ENCODE data around the gene TMEM132A. TPM values are rescaled to one million over a fixed set of nuclear protein-coding genes. Genes with fewer than 3 reads are reported as not detected.
A peak's percentile ranks its signal among the peaks of the same experiment; 100 is the strongest.

The TMEM132A gene
- total and polyA plus RNA-seq, 9 donors, result 28.9 to 59.2 (median 42.1) TPM

DNA sequence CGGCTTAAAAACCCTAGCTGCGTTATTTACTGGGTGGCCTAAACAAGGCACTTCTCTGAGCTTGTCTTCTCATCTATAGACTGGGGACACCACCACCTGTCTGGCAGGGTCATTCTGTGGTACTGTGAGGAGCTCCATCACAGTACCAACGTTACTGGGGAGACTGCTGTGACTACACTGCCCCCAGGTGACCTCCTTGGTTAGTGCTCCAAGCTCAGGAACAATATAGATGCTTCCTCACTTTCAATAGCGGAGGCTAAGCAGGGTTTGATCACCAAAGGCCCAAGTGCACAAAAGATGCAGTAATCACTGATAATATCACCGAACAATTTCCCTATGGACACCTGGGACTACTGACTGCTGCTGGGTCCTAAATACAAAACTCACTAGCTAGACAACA, 36.7 kb upstream of the TMEM132A start:
- H3K27ac ChIP-seq (ENCODE audit: low read length), result no peak overlapping the region
- peaks cover 34% of the 10 kb centered on the region for H3K36me3 ChIP-seq (ENCODE audit: control insufficient read depth, insufficient read depth, low read length)
- no peaks in the 10 kb centered on the region for H3K9me3 ChIP-seq (replicated peaks; ENCODE audit: control insufficient read depth, low read depth, low read length)
- H3K27me3 ChIP-seq (ENCODE audit: control insufficient read depth, insufficient read depth, low read length), result no peaks in the 10 kb centered on the region
- peak; percentile 54 for DNase-seq
- no peak overlapping the region for H3K4me3 ChIP-seq (ENCODE audit: low read length)
- WGBS (ENCODE audit: insufficient coverage), result 55% methylated on average over 5 of the region's 5 CpGs
- no peaks in the 10 kb centered on the region for H3K4me1 ChIP-seq (ENCODE audit: control insufficient read depth, insufficient read depth, low read length)

DNA sequence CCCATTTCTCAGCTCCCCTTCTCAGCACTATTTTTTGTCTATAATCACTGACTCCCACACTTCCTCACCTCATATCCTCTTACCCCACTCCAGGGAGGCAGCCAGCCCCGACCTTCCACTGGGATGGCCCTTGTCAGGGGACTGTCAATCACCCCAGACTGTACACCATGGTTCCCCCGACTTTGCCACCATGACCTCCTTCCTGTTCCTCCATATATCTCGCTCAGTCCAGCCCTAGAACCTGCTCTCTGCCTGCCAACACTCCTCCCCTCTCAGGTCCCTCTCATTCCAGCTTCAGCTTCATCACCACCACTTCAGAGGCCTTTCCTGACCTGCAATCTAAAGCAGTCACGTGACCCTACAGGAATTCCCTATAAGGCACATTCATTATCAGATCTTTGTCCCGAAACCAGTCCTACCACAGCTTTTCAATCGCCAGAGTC, 34.4 kb upstream of the TMEM132A start:
- Histone ChIP-seq H3K27ac (ENCODE audit: low read length) (no peak overlapping the region), H3K9me3 (replicated peaks; ENCODE audit: control insufficient read depth, low read depth, low read length) (no peaks in the 10 kb centered on the region), H3K36me3 (ENCODE audit: control insufficient read depth, insufficient read depth, low read length) (peaks cover 54% of the 10 kb centered on the region), H3K4me3 (ENCODE audit: low read length) (no peak overlapping the region), H3K4me1 (ENCODE audit: control insufficient read depth, insufficient read depth, low read length) (no peaks in the 10 kb centered on the region), H3K27me3 (ENCODE audit: control insufficient read depth, insufficient read depth, low read length) (no peaks in the 10 kb centered on the region)
- WGBS (ENCODE audit: insufficient coverage), result 72% methylated on average over 6 of the region's 6 CpGs
- no peak for DNase-seq

DNA sequence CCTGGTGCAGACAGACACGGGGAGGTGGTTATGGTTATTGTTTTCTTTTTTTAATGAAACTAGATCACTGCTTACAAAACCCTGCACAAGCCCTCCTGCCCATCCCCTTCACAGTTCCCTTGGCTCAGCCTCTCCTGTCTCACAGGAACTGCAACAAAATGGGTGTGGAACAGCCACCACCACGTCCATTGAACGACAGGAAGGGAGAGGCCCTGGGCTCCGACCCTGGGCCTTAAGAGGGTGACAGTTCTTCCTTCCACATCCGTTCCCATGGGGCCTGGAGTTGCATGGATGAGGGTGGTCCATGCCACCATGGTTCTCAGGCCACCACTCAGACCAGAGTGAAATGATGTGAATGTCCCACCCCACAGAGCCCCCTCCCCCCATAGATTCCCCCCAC, 33.6 kb upstream of the TMEM132A start:
- Histone ChIP-seq H3K27ac (ENCODE audit: low read length) (no peak overlapping the region), H3K9me3 (replicated peaks; ENCODE audit: control insufficient read depth, low read depth, low read length) (no peaks in the 10 kb centered on the region), H3K27me3 (ENCODE audit: control insufficient read depth, insufficient read depth, low read length) (no peaks in the 10 kb centered on the region), H3K36me3 (ENCODE audit: control insufficient read depth, insufficient read depth, low read length) (peaks cover 61% of the 10 kb centered on the region), H3K4me3 (ENCODE audit: low read length) (no peak overlapping the region), H3K4me1 (ENCODE audit: control insufficient read depth, insufficient read depth, low read length) (no peaks in the 10 kb centered on the region)
- WGBS (ENCODE audit: insufficient coverage), result 50% methylated on average over 2 of the region's 5 CpGs
- DNase-seq, result no peak

GRCh38 chr11:60891103-60891741, 33.0 kb upstream of the TMEM132A start:
- peaks cover 66% of the 10 kb centered on the region for H3K36me3 ChIP-seq (ENCODE audit: control insufficient read depth, insufficient read depth, low read length)
- no peak overlapping the region for H3K27ac ChIP-seq (ENCODE audit: low read length)

DNA sequence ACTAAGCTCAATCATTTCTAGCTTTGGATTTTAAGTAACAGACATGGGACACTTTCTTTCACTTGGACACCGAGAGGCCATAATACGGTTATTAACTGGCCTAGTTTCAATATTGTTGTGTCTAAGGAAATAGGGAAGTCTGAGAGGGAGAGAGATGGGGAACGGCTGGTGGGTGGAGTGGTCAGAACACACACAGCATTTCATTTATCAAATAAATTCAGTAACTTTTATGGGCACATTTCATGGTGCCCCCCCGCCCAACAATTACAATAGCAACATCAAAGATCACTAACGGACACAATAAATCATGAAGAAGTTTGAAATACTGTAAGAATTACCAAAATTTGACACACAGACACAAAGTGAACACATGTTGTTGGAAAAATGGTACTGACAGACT, 28.6 kb upstream of the TMEM132A start:
- no CpG with 5 or more reads among the region's 5 CpGs for WGBS (ENCODE audit: insufficient coverage)
- peaks cover 84% of the 10 kb centered on the region for H3K36me3 ChIP-seq (ENCODE audit: control insufficient read depth, insufficient read depth, low read length)
- H3K9me3 ChIP-seq (replicated peaks; ENCODE audit: control insufficient read depth, low read depth, low read length), result no peaks in the 10 kb centered on the region
- DNase-seq, result no peak
- no peaks in the 10 kb centered on the region for H3K4me1 ChIP-seq (ENCODE audit: control insufficient read depth, insufficient read depth, low read length)
- H3K27me3 ChIP-seq (ENCODE audit: control insufficient read depth, insufficient read depth, low read length), result no peaks in the 10 kb centered on the region
- H3K27ac ChIP-seq (ENCODE audit: low read length), result no peak overlapping the region
- no peak overlapping the region for H3K4me3 ChIP-seq (ENCODE audit: low read length)

More at GRCh38 chr11:60891103-60891741, 33.0 kb upstream of the TMEM132A start:
- Histone ChIP-seq H3K4me1 (ENCODE audit: control insufficient read depth, insufficient read depth, low read length) (no peaks in the 10 kb centered on the region), H3K9me3 (replicated peaks; ENCODE audit: control insufficient read depth, low read depth, low read length) (no peaks in the 10 kb centered on the region), H3K27me3 (ENCODE audit: control insufficient read depth, insufficient read depth, low read length) (no peaks in the 10 kb centered on the region), H3K4me3 (ENCODE audit: low read length) (no peak overlapping the region)
- no peak for DNase-seq
- 77% methylated on average over 3 of the region's 7 CpGs for WGBS (ENCODE audit: insufficient coverage)

- no peak overlapping the region for H3K4me3 ChIP-seq (ENCODE audit: low read length)
- 89% methylated on average over 2 of the region's 4 CpGs for WGBS (ENCODE audit: insufficient coverage)
- no peaks in the 10 kb centered on the region for H3K4me1 ChIP-seq (ENCODE audit: control insufficient read depth, insufficient read depth, low read length)
- no peaks in the 10 kb centered on the region for H3K27me3 ChIP-seq (ENCODE audit: control insufficient read depth, insufficient read depth, low read length)
- H3K27ac ChIP-seq (ENCODE audit: low read length), result no peak overlapping the region
- H3K9me3 ChIP-seq (replicated peaks; ENCODE audit: control insufficient read depth, low read depth, low read length), result no peaks in the 10 kb centered on the region
- H3K36me3 ChIP-seq (ENCODE audit: control insufficient read depth, insufficient read depth, low read length), result peaks cover 89% of the 10 kb centered on the region
- no peak for DNase-seq
These were observed 26.8 kb upstream of the TMEM132A start for GRCh38 chr11:60897496-60897895.

GRCh38 chr11:60899046-60899936, 25.0 kb upstream of the TMEM132A start:
- Histone ChIP-seq H3K36me3 (ENCODE audit: control insufficient read depth, insufficient read depth, low read length) (peaks cover 88% of the 10 kb centered on the region), H3K27ac (ENCODE audit: low read length) (no peak overlapping the region), H3K4me3 (ENCODE audit: low read length) (no peak overlapping the region), H3K27me3 (ENCODE audit: control insufficient read depth, insufficient read depth, low read length) (no peaks in the 10 kb centered on the region), H3K9me3 (replicated peaks; ENCODE audit: control insufficient read depth, low read depth, low read length) (no peaks in the 10 kb centered on the region), H3K4me1 (ENCODE audit: control insufficient read depth, insufficient read depth, low read length) (no peaks in the 10 kb centered on the region)
- DNase-seq, result peak; percentile 75
- 81% methylated on average over 7 of the region's 12 CpGs for WGBS (ENCODE audit: insufficient coverage)

DNA sequence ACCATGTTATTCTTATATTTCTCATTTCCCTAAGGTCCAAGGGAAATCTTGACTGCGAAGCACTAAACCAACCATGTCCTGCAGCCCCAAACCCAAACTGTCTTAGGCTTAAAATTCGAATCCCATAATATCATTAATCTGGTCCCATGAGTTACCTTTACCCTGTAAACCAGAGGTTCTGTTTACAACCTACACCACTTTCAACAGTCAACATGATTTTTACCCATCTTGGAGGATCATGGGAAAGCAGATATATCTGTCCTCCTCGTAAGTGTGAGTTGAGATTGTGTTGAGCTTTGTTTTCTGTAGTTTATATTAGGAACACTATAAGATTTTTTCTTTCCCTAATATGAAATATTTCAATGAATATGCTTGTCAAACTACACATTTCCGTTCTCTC, 24.3 kb upstream of the TMEM132A start:
- H3K27me3 ChIP-seq (ENCODE audit: control insufficient read depth, insufficient read depth, low read length), result no peaks in the 10 kb centered on the region
- no peak for DNase-seq
- peaks cover 4% of the 10 kb centered on the region for H3K4me1 ChIP-seq (ENCODE audit: control insufficient read depth, insufficient read depth, low read length)
- no peak overlapping the region for H3K4me3 ChIP-seq (ENCODE audit: low read length)
- H3K27ac ChIP-seq (ENCODE audit: low read length), result no peak overlapping the region
- no peaks in the 10 kb centered on the region for H3K9me3 ChIP-seq (replicated peaks; ENCODE audit: control insufficient read depth, low read depth, low read length)
- 56% methylated on average over 2 of the region's 4 CpGs for WGBS (ENCODE audit: insufficient coverage)
- peaks cover 84% of the 10 kb centered on the region for H3K36me3 ChIP-seq (ENCODE audit: control insufficient read depth, insufficient read depth, low read length)

GRCh38 chr11:60900673-60901404, 23.4 kb upstream of the TMEM132A start:
- 83% methylated on average over 5 of the region's 13 CpGs for WGBS (ENCODE audit: insufficient coverage)

GRCh38 chr11:60902625-60903024, 21.6 kb upstream of the TMEM132A start:
- Histone ChIP-seq H3K36me3 (ENCODE audit: control insufficient read depth, insufficient read depth, low read length) (peaks cover 65% of the 10 kb centered on the region), H3K9me3 (replicated peaks; ENCODE audit: control insufficient read depth, low read depth, low read length) (no peaks in the 10 kb centered on the region), H3K27ac (ENCODE audit: low read length) (no peak overlapping the region), H3K4me3 (ENCODE audit: low read length) (no peak overlapping the region), H3K4me1 (ENCODE audit: control insufficient read depth, insufficient read depth, low read length) (peaks cover 16% of the 10 kb centered on the region), H3K27me3 (ENCODE audit: control insufficient read depth, insufficient read depth, low read length) (no peaks in the 10 kb centered on the region)
- 88% methylated on average over 11 of the region's 11 CpGs for WGBS (ENCODE audit: insufficient coverage)
- no peak for DNase-seq

More at GRCh38 chr11:60900673-60901404, 23.4 kb upstream of the TMEM132A start:
- Histone ChIP-seq H3K4me3 (ENCODE audit: low read length) (no peak overlapping the region), H3K36me3 (ENCODE audit: control insufficient read depth, insufficient read depth, low read length) (peaks cover 79% of the 10 kb centered on the region), H3K27ac (ENCODE audit: low read length) (no peak overlapping the region), H3K4me1 (ENCODE audit: control insufficient read depth, insufficient read depth, low read length) (peaks cover 13% of the 10 kb centered on the region), H3K27me3 (ENCODE audit: control insufficient read depth, insufficient read depth, low read length) (no peaks in the 10 kb centered on the region), H3K9me3 (replicated peaks; ENCODE audit: control insufficient read depth, low read depth, low read length) (no peaks in the 10 kb centered on the region)
- DNase-seq, result no peak

Measured in muscle of leg (tissue), 11 donors.